ENCODE data around the gene CNGB1. TPM values are rescaled to one million over a fixed set of nuclear protein-coding genes. Genes with fewer than 3 reads are reported as not detected.

CNGB1 gene
- polyA plus RNA-seq, 1 donor (not counting 4 experiments of a cell fraction or from before 2014, with no cell fraction given): 0.08 TPM

DNA sequence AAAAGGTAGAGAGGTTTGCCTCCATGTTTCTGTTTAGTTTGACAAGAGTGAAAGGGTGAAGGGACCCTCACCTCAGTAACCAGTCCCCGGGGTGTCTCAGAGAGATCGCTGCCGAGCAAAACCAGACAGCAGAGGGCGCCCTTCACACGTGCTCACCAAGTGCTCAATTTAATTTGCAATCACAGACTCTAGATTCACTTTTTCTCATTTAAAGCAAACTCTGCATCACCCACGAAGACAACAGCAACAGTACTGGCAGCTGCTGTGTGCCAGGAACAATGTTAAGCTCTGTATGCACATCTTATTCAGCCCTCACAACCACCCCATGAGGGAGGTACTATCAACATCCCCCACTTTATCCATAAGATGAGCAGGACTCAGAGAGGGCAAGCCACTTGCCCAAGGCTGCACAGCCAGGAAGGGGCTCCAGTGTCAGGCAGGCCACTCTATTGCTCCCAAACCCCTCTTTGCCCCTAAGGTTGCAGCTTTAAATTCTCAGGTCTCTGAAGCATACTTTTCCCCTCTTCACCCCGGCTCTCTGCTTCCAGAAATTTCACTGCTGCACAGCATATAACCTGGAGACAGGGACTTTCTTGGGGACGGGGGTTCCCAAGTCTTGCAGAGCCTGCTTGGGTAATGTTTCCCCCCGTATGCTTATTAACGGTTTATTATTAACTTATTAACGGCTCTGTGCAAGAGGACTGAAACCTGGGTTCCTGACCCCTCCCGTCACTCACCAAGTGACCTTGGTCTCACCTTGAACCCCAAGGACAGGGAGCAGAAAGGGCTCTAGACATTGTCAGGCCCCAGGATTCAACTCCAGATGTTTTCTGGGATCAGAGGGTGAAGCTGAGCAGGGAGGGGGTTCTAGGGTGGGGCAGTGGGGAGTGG lies 70.9 kb downstream of the CNGB1 start:
- Histone ChIP-seq H4K20me1 (ENCODE audit: control insufficient read depth, extremely low read depth, insufficient read depth, low read length) (no peaks in the 10 kb centered on the region), H3K9ac (ENCODE audit: control insufficient read depth, extremely low read depth, insufficient read depth, low read length) (no peak overlapping the region), H3K27me3 (ENCODE audit: control insufficient read depth, extremely low read depth, insufficient read depth, low read length) (peaks cover 6% of the 10 kb centered on the region), H3K9me3 (ENCODE audit: control insufficient read depth, low read depth, low read length) (no peaks in the 10 kb centered on the region), H3K36me3 (ENCODE audit: control insufficient read depth in 2 of 2, extremely low read depth in 1 of 2, insufficient read depth in 2 of 2, low read length in 2 of 2) (no peaks in the 10 kb centered on the region), H3K4me3 (ENCODE audit: control insufficient read depth in 2 of 3, extremely low read depth in 1 of 3, insufficient read depth in 2 of 3, low read depth in 1 of 3, low read length in 3 of 3) (no peak overlapping the region), H3K4me2 (ENCODE audit: control insufficient read depth, extremely low read depth, insufficient read depth, low read depth, low read length) (no peak overlapping the region), H3K4me1 (ENCODE audit: control insufficient read depth, extremely low read depth, insufficient read depth, low read length) (no peaks in the 10 kb centered on the region), H3K79me2 (ENCODE audit: control insufficient read depth, insufficient read depth, low read length) (no peaks in the 10 kb centered on the region), H2AFZ (ENCODE audit: control insufficient read depth, low read length) (no peak overlapping the region), H3K9me1 (ENCODE audit: control insufficient read depth, extremely low read depth, insufficient read depth, low read length) (no peaks in the 10 kb centered on the region), H3K27ac (ENCODE audit: control insufficient read depth, insufficient read depth, low read length) (no peak overlapping the region)
- peak; percentile 74 for FAIRE-seq
- dilution Hi-C loops (cut with MboI; ENCODE audit: extremely low pct_ligation_motif_present, low sequenced_read_pairs): no loop called here
- DNase-seq (ENCODE audit: low read depth, low spot score): no peak
- TF ChIP-seq EZH2 (IDR thresholded peaks at IDR 0.05; ENCODE audit: low read length) (no peak), CTCF (optimal IDR thresholded peaks at IDR 0.05 in 1 of 3, IDR thresholded peaks at IDR 0.05 in 1 of 3, conservative IDR thresholded peaks at IDR 0.05 in 1 of 3; ENCODE audit: extremely low read depth in 1 of 3, insufficient read depth in 2 of 3, low read length in 3 of 3) (peak; percentile 92 to 97 (median 94))

DNA sequence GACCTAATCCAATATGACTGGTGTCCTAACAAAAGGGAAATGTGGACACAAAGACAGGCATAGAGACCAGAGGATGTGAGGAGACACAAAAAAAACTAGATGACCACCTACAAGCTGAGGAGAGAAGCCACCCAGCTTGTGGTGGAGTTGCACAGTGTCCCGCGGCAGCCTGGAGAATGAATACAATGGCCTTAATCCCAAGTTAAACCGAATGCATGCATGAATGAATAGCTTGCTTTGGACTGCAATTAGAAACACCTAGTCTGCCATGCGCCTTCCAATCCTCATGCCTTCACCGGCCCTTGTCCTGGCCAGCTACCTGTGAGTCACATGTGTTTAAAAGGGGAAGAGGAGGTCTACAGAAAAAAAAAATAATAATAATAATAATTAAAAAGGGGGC lies 72.0 kb downstream of the CNGB1 start:
- H2AFZ ChIP-seq (ENCODE audit: control insufficient read depth, low read length): no peak overlapping the region
- no peaks in the 10 kb centered on the region for H3K9me1 ChIP-seq (ENCODE audit: control insufficient read depth, extremely low read depth, insufficient read depth, low read length)
- no peak for FAIRE-seq
- no peak overlapping the region for H3K9ac ChIP-seq (ENCODE audit: control insufficient read depth, extremely low read depth, insufficient read depth, low read length)
- TF ChIP-seq CTCF (optimal IDR thresholded peaks at IDR 0.05 in 1 of 3, IDR thresholded peaks at IDR 0.05 in 1 of 3, conservative IDR thresholded peaks at IDR 0.05 in 1 of 3; ENCODE audit: extremely low read depth in 1 of 3, insufficient read depth in 2 of 3, low read length in 3 of 3): no peak
- TF ChIP-seq EZH2 (IDR thresholded peaks at IDR 0.05; ENCODE audit: low read length): no peak
- H3K9me3 ChIP-seq (ENCODE audit: control insufficient read depth, low read depth, low read length): no peaks in the 10 kb centered on the region
- no peak overlapping the region for H3K4me2 ChIP-seq (ENCODE audit: control insufficient read depth, extremely low read depth, insufficient read depth, low read depth, low read length)
- no peaks in the 10 kb centered on the region for H3K36me3 ChIP-seq (ENCODE audit: control insufficient read depth in 2 of 2, extremely low read depth in 1 of 2, insufficient read depth in 2 of 2, low read length in 2 of 2)
- no peak overlapping the region for H3K27ac ChIP-seq (ENCODE audit: control insufficient read depth, insufficient read depth, low read length)
- H3K4me1 ChIP-seq (ENCODE audit: control insufficient read depth, extremely low read depth, insufficient read depth, low read length): peaks cover 3% of the 10 kb centered on the region
- H4K20me1 ChIP-seq (ENCODE audit: control insufficient read depth, extremely low read depth, insufficient read depth, low read length): no peaks in the 10 kb centered on the region
- DNase-seq (ENCODE audit: low read depth, low spot score): no peak
- peaks cover 4% of the 10 kb centered on the region for H3K27me3 ChIP-seq (ENCODE audit: control insufficient read depth, extremely low read depth, insufficient read depth, low read length)
- dilution Hi-C loops (cut with MboI; ENCODE audit: extremely low pct_ligation_motif_present, low sequenced_read_pairs): no loop called here
- H3K79me2 ChIP-seq (ENCODE audit: control insufficient read depth, insufficient read depth, low read length): no peaks in the 10 kb centered on the region
- no peak overlapping the region for H3K4me3 ChIP-seq (ENCODE audit: control insufficient read depth in 2 of 3, extremely low read depth in 1 of 3, insufficient read depth in 2 of 3, low read depth in 1 of 3, low read length in 3 of 3)

Measured in keratinocyte (primary cell).